Measurements from ENCODE around the gene WWOX. TPM values are rescaled to one million over a fixed set of nuclear protein-coding genes. Genes with fewer than 3 reads are reported as not detected.

Gene WWOX
- total RNA-seq, 1 experiment from 2014 or later, result 35.6 TPM

- intact Hi-C loops (cut with micrococcal nuclease; ENCODE audit: unreplicated experiment), result no loop called here
- TF ChIP-seq EZH2 (IDR thresholded peaks at IDR 0.05; ENCODE audit: low read depth) (no peak), CTCF (conservative IDR thresholded peaks at IDR 0.05) (0 out of 2 replicates have a peak, but pooled peaks have one; percentile 22)
- H3K9me2 ChIP-seq (ENCODE audit: insufficient read depth), result no peaks in the 10 kb centered on the region
- ChIA-PET POLR2A (ENCODE audit: unreplicated experiment) (no interaction called here), CTCF (no interaction called here)
- DNase-seq, result no peak
- H2AFZ ChIP-seq, result no peak overlapping the region
- H4K20me1 ChIP-seq (ENCODE audit: insufficient read depth), result no peaks in the 10 kb centered on the region
- H3K4me3 ChIP-seq, result no peak overlapping the region
- H3K27me3 ChIP-seq (ENCODE audit: insufficient read depth, low read depth), result peaks cover 92% of the 10 kb centered on the region
- no peaks in the 10 kb centered on the region for H3K9me3 ChIP-seq (ENCODE audit: insufficient read depth, low read depth)
- no peaks in the 10 kb centered on the region for H3K4me1 ChIP-seq (replicated peaks; ENCODE audit: insufficient read depth)
- no peaks in the 10 kb centered on the region for H3K36me3 ChIP-seq (ENCODE audit: low read depth)
- no peaks in the 10 kb centered on the region for H3K79me2 ChIP-seq (ENCODE audit: low read depth)
- H3F3A ChIP-seq (ENCODE audit: insufficient read depth, low read depth), result no peaks in the 10 kb centered on the region
- no TSS peak for BruUV-seq (replicated peaks)
- no peak overlapping the region for H3K4me2 ChIP-seq
- H3K27ac ChIP-seq, result no peak overlapping the region
Observed at GRCh38 chr16:78060295-78060694, 39.2 kb upstream of the WWOX start.

- Histone ChIP-seq H3K9me3 (ENCODE audit: insufficient read depth, low read depth) (no peaks in the 10 kb centered on the region), H3F3A (ENCODE audit: insufficient read depth, low read depth) (no peaks in the 10 kb centered on the region), H3K9me2 (ENCODE audit: insufficient read depth) (no peaks in the 10 kb centered on the region), H3K4me2 (no peak overlapping the region), H3K27ac (no peak overlapping the region), H3K36me3 (ENCODE audit: low read depth) (no peaks in the 10 kb centered on the region), H3K27me3 (ENCODE audit: insufficient read depth, low read depth) (peaks cover 91% of the 10 kb centered on the region), H2AFZ (no peak overlapping the region), H3K79me2 (ENCODE audit: low read depth) (no peaks in the 10 kb centered on the region), H3K4me3 (no peak overlapping the region), H4K20me1 (ENCODE audit: insufficient read depth) (no peaks in the 10 kb centered on the region), H3K4me1 (replicated peaks; ENCODE audit: insufficient read depth) (no peaks in the 10 kb centered on the region)
- intact Hi-C loops (cut with micrococcal nuclease; ENCODE audit: unreplicated experiment), result no loop called here
- CTCF ChIA-PET, result no interaction called here
- no peak for TF ChIP-seq CTCF (conservative IDR thresholded peaks at IDR 0.05)
- TF ChIP-seq EZH2 (IDR thresholded peaks at IDR 0.05; ENCODE audit: low read depth), result no peak
- BruUV-seq (replicated peaks), result no TSS peak
- no peak for DNase-seq
- POLR2A ChIA-PET (ENCODE audit: unreplicated experiment), result interaction anchor here (0.6 kb wide), 1 partner anchor 1993 kb away, joined by 3 read pairs; no protein-coding TSS in a partner anchor
Observed at GRCh38 chr16:78060809-78061208, 38.6 kb upstream of the WWOX start.

GRCh38 chr16:78065319-78065718 is 34.1 kb upstream of the WWOX start:
- POLR2A ChIA-PET (ENCODE audit: unreplicated experiment), result no interaction called here
- no peak overlapping the region for H3K4me2 ChIP-seq
- H3K9me3 ChIP-seq (ENCODE audit: insufficient read depth, low read depth), result no peaks in the 10 kb centered on the region
- no peak overlapping the region for H3K27ac ChIP-seq
- H3K4me1 ChIP-seq (replicated peaks; ENCODE audit: insufficient read depth), result no peaks in the 10 kb centered on the region
- no peaks in the 10 kb centered on the region for H3F3A ChIP-seq (ENCODE audit: insufficient read depth, low read depth)
- no peaks in the 10 kb centered on the region for H4K20me1 ChIP-seq (ENCODE audit: insufficient read depth)
- BruUV-seq (replicated peaks), result no TSS peak
- H2AFZ ChIP-seq, result no peak overlapping the region
- DNase-seq, result no peak
- H3K27me3 ChIP-seq (ENCODE audit: insufficient read depth, low read depth), result peaks cover 79% of the 10 kb centered on the region
- H3K9me2 ChIP-seq (ENCODE audit: insufficient read depth), result no peaks in the 10 kb centered on the region
- CTCF ChIA-PET, result no interaction called here
- no peaks in the 10 kb centered on the region for H3K36me3 ChIP-seq (ENCODE audit: low read depth)
- H3K79me2 ChIP-seq (ENCODE audit: low read depth), result no peaks in the 10 kb centered on the region
- TF ChIP-seq CTCF (conservative IDR thresholded peaks at IDR 0.05) (no peak), EZH2 (IDR thresholded peaks at IDR 0.05; ENCODE audit: low read depth) (no peak)
- no peak overlapping the region for H3K4me3 ChIP-seq
- intact Hi-C loops (cut with micrococcal nuclease; ENCODE audit: unreplicated experiment), result no loop called here

Measured in PC-9 (cell line).